Stomach (tissue), 9 donors: ENCODE measurements around the gene DPH7. TPM values are rescaled to one million over a fixed set of nuclear protein-coding genes. Genes with fewer than 3 reads are reported as not detected.

ENCODE experiments used
- DNase-seq, 2 donors: peaks; one replicate each; pipeline versions ENCODE4 v3.0.0 to v3.0.0-alpha.2; 2013 to 2019
- H3K27ac ChIP-seq, 5 donors: fragments of 200-600 bp in 4 of 5; sonication (generic) in 4 of 5; one replicate each; pipeline ENCODE4 v1.5.1; 2013 to 2019; ENCODE audit warnings: mild to moderate bottlenecking in 1 of 5, moderate library complexity in 1 of 5
- H3K27me3 ChIP-seq, 3 donors: fragments of 200-600 bp; sonication (generic); one replicate each; pipeline ENCODE4 v1.5.1; 2017 to 2019; ENCODE audit warnings: mixed run types in 1 of 3
- H3K36me3 ChIP-seq, 4 donors: fragments of 200-600 bp; sonication (generic); 1 replicate in 3 of 4; 2 replicates in 1 of 4; pipeline ENCODE4 v1.5.1; 2016 to 2019
- H3K4me1 ChIP-seq, 4 donors: fragments of 200-600 bp; sonication (generic); one replicate each; pipeline ENCODE4 v1.5.1; 2016 to 2019
- H3K4me3 ChIP-seq, 4 donors: fragments of 200-600 bp; sonication (generic) in 3 of 4; one replicate each; pipeline ENCODE4 v1.5.1; 2016 to 2019; ENCODE audit warnings: mild to moderate bottlenecking in 1 of 4
- H3K9me3 ChIP-seq, 4 donors: fragments of 200-600 bp; sonication (generic); one replicate each; pipeline ENCODE4 v1.5.1; 2016 to 2019
- EP300 ChIP-seq: sonication (generic); formaldehyde crosslinking; IDR thresholded peaks from one replicate; pipeline ENCODE4 v1.6.1; 2017; ENCODE audit warnings: antibody characterized with exemption
- POLR2A ChIP-seq, 4 donors: fragments of 450-650 bp; IDR thresholded peaks; one replicate each; pipeline ENCODE4 v1.6.1; 2016; ENCODE audit warnings: antibody characterized with exemption in 4 of 4, control low read depth in 2 of 4, mild to moderate bottlenecking in 1 of 4, moderate library complexity in 1 of 4
- POLR2AphosphoS5 ChIP-seq, 3 donors: sonication (generic); formaldehyde crosslinking; IDR thresholded peaks; one replicate each; pipeline ENCODE4 v1.6.1; 2016; ENCODE audit warnings: antibody characterized with exemption in 3 of 3
- WGBS, 5 donors: extraction: QIAGEN DNeasy Blood & Tissue Kit in 3 of 5; methylation state at CpG; one replicate each; pipeline versions ENCODE4 v1.1.5 to v1.1.7; 2013 to 2018; 5-methylcytosine and 5-hydroxymethylcytosine counted together
- intact Hi-C: fragments of 100-400 bp; cut with DNase I; formaldehyde crosslinking; loops from one replicate; pipeline ENCODE4 v1.15.1; 2023; ENCODE audit warnings: low total_unique reads
- polyA plus RNA-seq, 3 donors: library from polyadenylated mRNA; stranded (reverse); fragments of 200-250 nt; gene quantifications; one replicate each; pipeline ENCODE4 v1.2.3, GENCODE V29; 2013
- total RNA-seq, 5 donors: library from RNA; depleted of rRNA; stranded (reverse); fragments of >200 nt; gene quantifications; one replicate each; pipeline versions ENCODE4 v1.1.0 to v1.2.3, GENCODE V29; 2014 to 2016
- TF ChIP-seq, protein P1 (sequence below), 7 experiments: fragments of 450-650 bp in 4 of 7; fragments of 200-600 bp in 3 of 7; sonication (generic) in 3 of 7; IDR thresholded peaks; one replicate each; pipeline ENCODE4 v1.5.1; 2016 to 2019; ENCODE audit warnings: antibody characterized with exemption in 7 of 7, control low read depth in 2 of 7, mild to moderate bottlenecking in 1 of 7
- donor health status: healthy with polysubstance abuse.
- donor health status: Bipolar disorder and iron deficiency.
- donor health status: healthy.

DPH7 gene
- total and polyA plus RNA-seq, 8 donors: 14.3 to 134 (median 23.8) TPM

DNA sequence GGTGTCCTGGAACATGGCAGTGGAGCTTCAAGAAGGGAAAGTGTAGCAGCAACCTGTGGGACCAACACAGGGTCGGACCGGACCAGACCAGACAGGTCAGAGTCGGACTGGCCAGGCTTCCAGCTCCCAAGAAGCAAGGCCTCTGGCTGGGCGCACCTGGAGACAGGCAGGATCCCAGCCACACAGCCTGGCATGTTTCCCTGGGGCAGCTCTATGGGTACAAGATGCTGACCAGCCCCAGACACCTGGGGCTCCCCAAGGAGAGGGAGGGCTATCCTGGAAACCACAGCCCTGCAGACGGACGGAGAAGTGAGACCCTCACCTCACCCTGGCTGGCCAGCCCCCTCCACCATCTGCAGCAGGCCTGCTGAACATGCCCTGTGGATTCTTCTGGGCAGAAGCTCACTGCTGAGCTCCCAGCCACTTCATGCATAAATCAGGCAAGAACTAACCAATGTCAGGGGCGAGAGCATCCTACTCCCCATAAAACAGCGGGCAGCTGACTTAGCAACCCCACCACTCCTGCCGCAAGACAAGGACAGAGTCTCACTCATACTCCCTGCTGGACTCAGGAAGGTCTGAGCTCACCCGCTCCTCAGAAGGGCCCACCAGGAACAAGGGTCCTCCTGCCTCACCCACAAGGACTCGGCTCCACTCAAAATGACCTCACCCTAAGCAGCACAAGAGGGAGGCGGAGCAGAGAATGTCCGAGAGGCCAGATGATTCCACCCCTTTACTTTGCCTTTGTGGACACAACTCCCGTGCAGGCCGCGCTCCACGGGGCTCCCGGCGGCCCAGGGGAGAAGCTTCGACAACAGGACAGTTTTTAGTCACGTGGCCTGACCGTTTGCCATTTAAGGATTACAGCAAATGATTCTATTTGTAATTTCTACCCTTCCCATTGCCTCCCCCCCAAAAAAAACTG is 2.9 kb upstream of the DPH7 start:
- 83 to 90% (median 89%) methylated on average over 22 of the region's 22 CpGs for WGBS, 5 donors
- no peak for DNase-seq
- peaks cover 28 to 59% (median 54%) of the 10 kb centered on the region in 4 donors for H3K36me3 ChIP-seq

GRCh38 chr9:137580954-137581322 is 2.2 kb upstream of the DPH7 start:
- no peak overlapping the region for H3K4me3 ChIP-seq
- peaks cover 28 to 59% (median 53%) of the 10 kb centered on the region in 4 donors for H3K36me3 ChIP-seq
- DNase-seq: no peak
- H3K4me1 ChIP-seq: peaks cover 21 to 54% (median 38%) of the 10 kb centered on the region in 4 donors
- intact Hi-C loops: no loop called here
- no peaks in the 10 kb centered on the region for H3K9me3 ChIP-seq
- no peaks in the 10 kb centered on the region for H3K27me3 ChIP-seq
- TF ChIP-seq, protein P1, sequence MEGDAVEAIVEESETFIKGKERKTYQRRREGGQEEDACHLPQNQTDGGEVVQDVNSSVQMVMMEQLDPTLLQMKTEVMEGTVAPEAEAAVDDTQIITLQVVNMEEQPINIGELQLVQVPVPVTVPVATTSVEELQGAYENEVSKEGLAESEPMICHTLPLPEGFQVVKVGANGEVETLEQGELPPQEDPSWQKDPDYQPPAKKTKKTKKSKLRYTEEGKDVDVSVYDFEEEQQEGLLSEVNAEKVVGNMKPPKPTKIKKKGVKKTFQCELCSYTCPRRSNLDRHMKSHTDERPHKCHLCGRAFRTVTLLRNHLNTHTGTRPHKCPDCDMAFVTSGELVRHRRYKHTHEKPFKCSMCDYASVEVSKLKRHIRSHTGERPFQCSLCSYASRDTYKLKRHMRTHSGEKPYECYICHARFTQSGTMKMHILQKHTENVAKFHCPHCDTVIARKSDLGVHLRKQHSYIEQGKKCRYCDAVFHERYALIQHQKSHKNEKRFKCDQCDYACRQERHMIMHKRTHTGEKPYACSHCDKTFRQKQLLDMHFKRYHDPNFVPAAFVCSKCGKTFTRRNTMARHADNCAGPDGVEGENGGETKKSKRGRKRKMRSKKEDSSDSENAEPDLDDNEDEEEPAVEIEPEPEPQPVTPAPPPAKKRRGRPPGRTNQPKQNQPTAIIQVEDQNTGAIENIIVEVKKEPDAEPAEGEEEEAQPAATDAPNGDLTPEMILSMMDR (IDR thresholded peaks at IDR 0.05): no peak
- no peak for TF ChIP-seq EP300
- TF ChIP-seq POLR2AphosphoS5 (IDR thresholded peaks at IDR 0.05): no peak
- WGBS, 5 donors: 92 to 100% (median 97%) methylated on average over 1 to 4 of the region's 4 CpGs
- H3K27ac ChIP-seq: no peak overlapping the region

More for the DNA sequence above, 2.9 kb upstream of the DPH7 start:
- Histone ChIP-seq H3K27me3 (no peaks in the 10 kb centered on the region), H3K9me3 (no peaks in the 10 kb centered on the region), H3K4me1 (peaks cover 21 to 47% (median 31%) of the 10 kb centered on the region in 4 donors), H3K27ac (no peak overlapping the region), H3K4me3 (no peak overlapping the region)
- no peak for TF ChIP-seq POLR2A (IDR thresholded peaks at IDR 0.05)
- no peak for TF ChIP-seq EP300
- TF ChIP-seq, protein P1 (IDR thresholded peaks at IDR 0.05): no peak
- TF ChIP-seq POLR2AphosphoS5 (IDR thresholded peaks at IDR 0.05): no peak
- intact Hi-C loops: no loop called here

- Histone ChIP-seq H3K4me3 (no peak overlapping the region), H3K27me3 (no peaks in the 10 kb centered on the region), H3K4me1 (peaks cover 21 to 59% (median 42%) of the 10 kb centered on the region in 4 donors), H3K9me3 (no peaks in the 10 kb centered on the region), H3K27ac (no peak overlapping the region), H3K36me3 (peaks cover 29 to 59% (median 53%) of the 10 kb centered on the region in 4 donors)
- 82 to 87% (median 84%) methylated on average over 20 to 23 of the region's 23 CpGs for WGBS, 5 donors
- TF ChIP-seq, protein P1 (IDR thresholded peaks at IDR 0.05): no peak
- TF ChIP-seq POLR2A (IDR thresholded peaks at IDR 0.05) (no peak), POLR2AphosphoS5 (IDR thresholded peaks at IDR 0.05) (no peak)
- no peak for DNase-seq
- intact Hi-C loops: no loop called here
Observed at GRCh38 chr9:137580209-137580953, 1.7 kb upstream of the DPH7 start.

GRCh38 chr9:137579259-137579604 is 507 bp upstream of the DPH7 start:
- Histone ChIP-seq H3K36me3 (peaks cover 36 to 59% (median 56%) of the 10 kb centered on the region in 4 donors), H3K4me1 (peaks cover 21 to 63% (median 45%) of the 10 kb centered on the region in 4 donors), H3K9me3 (no peaks in the 10 kb centered on the region), H3K27me3 (no peaks in the 10 kb centered on the region), H3K4me3 (peak overlapping the region; percentile 91 to 96 (median 95)), H3K27ac (peak overlapping the region; percentile 19 to 89 (median 85))
- TF ChIP-seq POLR2AphosphoS5 (IDR thresholded peaks at IDR 0.05): no peak
- no peak for TF ChIP-seq EP300
- no peak for TF ChIP-seq POLR2A (IDR thresholded peaks at IDR 0.05)
- TF ChIP-seq, protein P1 (IDR thresholded peaks at IDR 0.05): no peak
- no peak for DNase-seq
- 35 to 37% (median 36%) methylated on average over 19 of the region's 19 CpGs for WGBS, 5 donors
- intact Hi-C loops: no loop called here
